Progenitor cell of endocrine pancreas (in vitro differentiated cells): ENCODE results near the gene CCDC78. TPM values are rescaled to one million over a fixed set of nuclear protein-coding genes. Genes with fewer than 3 reads are reported as not detected.
"Not testable (repeated sequence)": the region's sequence is repeated elsewhere in the genome, so short reads cannot be mapped to it uniquely, and the experiment has no call there.

Experiments
- DNase-seq: peaks from one replicate; pipeline ENCODE4 v3.0.0; 2021; ENCODE audit warnings: low spot score; ENCODE audit not compliant: unreplicated experiment
- H3K27ac Mint-ChIP-seq: 2 replicates; pipeline ENCODE4 v1.8.0; 2021; ENCODE audit warnings: mild to moderate bottlenecking, moderate library complexity, mixed read lengths
- H3K27me3 Mint-ChIP-seq: 2 replicates; pipeline ENCODE4 v1.8.0; 2021; ENCODE audit warnings: mixed read lengths
- H3K36me3 Mint-ChIP-seq: 2 replicates; pipeline ENCODE4 v1.8.0; 2022; ENCODE audit warnings: mixed read lengths; ENCODE audit not compliant: insufficient read depth
- H3K4me1 Mint-ChIP-seq: 2 replicates; pipeline ENCODE4 v1.8.0; 2021; ENCODE audit warnings: low read depth, mixed read lengths
- H3K4me3 Mint-ChIP-seq: 2 replicates; pipeline ENCODE4 v1.8.0; 2021; ENCODE audit warnings: low read depth, mild to moderate bottlenecking, moderate library complexity, mixed read lengths
- H3K9me3 Mint-ChIP-seq: 2 replicates; pipeline ENCODE4 v1.8.0; 2021; ENCODE audit warnings: low read depth, mixed read lengths
- total RNA-seq: library from RNA; stranded (reverse); gene quantifications from 2 replicates; pipeline ENCODE4 v1.2.1, GENCODE V29; 2021
- TF ChIP-seq, protein P1 (sequence below): fragments of 200-600 bp; sonication (generic); IDR thresholded peaks from one replicate; pipeline ENCODE4 v1.5.0; 2021; ENCODE audit warnings: antibody characterized with exemption, mild to moderate bottlenecking; ENCODE audit not compliant: unreplicated experiment

Gene CCDC78
- total RNA-seq, 1 donor from 2014 or later, result 3.2 TPM

DNA sequence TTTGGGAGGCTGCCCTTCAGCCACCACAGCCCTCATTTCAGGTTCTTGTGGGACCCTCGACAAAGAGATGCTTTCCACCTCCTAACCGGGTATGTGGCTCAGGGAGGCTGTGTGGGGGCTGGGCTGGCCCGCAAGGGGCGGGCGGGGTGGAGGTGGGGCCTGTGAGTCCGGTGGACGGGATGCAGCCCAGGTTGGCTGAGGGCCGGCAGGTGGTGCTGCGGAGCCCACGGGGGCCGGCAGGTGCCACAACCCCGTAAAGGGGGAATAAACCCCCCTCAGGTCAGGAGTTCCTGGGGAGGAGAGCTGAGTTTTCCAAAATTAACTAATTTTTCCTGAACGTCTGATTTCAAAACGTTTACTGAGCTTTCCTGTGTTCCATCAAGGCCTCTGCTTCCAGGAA, 19.5 kb upstream of the CCDC78 start:
- peak; percentile 53 for DNase-seq
- H3K4me3 Mint-ChIP-seq, result no peak overlapping the region
- H3K4me1 Mint-ChIP-seq, result no peaks in the 10 kb centered on the region
- H3K27me3 Mint-ChIP-seq, result peaks cover 5% of the 10 kb centered on the region
- H3K36me3 Mint-ChIP-seq, result no peaks in the 10 kb centered on the region
- TF ChIP-seq, protein P1, sequence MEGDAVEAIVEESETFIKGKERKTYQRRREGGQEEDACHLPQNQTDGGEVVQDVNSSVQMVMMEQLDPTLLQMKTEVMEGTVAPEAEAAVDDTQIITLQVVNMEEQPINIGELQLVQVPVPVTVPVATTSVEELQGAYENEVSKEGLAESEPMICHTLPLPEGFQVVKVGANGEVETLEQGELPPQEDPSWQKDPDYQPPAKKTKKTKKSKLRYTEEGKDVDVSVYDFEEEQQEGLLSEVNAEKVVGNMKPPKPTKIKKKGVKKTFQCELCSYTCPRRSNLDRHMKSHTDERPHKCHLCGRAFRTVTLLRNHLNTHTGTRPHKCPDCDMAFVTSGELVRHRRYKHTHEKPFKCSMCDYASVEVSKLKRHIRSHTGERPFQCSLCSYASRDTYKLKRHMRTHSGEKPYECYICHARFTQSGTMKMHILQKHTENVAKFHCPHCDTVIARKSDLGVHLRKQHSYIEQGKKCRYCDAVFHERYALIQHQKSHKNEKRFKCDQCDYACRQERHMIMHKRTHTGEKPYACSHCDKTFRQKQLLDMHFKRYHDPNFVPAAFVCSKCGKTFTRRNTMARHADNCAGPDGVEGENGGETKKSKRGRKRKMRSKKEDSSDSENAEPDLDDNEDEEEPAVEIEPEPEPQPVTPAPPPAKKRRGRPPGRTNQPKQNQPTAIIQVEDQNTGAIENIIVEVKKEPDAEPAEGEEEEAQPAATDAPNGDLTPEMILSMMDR, result peak; percentile 77
- H3K9me3 Mint-ChIP-seq, result no peaks in the 10 kb centered on the region
- no peak overlapping the region for H3K27ac Mint-ChIP-seq

DNA sequence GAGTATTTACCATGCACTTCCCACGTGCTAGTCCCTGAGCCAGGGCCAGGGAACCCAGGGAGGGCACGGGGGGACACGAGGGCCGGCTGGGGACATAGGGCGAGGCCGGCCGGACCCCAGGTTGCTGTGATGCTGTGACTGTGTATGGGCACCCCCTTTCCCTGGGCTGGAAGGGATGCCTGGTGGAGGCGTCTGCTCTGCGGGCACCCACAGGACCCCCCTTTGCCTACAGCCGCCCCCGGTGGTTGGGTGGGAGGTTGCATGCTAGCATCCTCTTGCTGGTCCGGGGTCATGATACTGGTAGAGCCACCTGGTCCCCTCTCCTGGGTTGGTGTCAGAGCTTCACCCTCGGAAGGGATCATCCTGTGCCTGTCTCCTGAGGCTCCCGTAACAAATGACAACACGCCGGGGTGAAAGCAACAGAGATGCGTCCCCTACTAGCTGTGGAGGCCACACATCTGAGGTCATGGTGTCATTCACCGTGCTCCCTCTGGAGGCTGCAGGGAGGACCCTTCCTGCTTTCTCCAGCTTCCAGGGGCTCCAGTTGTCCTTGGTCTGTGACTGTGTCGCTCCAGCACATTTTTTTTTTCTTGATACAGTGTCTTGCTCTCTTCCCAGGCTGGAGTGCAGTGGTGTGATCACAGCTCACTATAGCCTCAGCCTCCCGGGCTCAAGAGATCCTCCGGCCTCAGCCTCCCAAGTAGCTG, 17.7 kb upstream of the CCDC78 start:
- no peak for DNase-seq
- peaks cover 3% of the 10 kb centered on the region for H3K4me1 Mint-ChIP-seq
- TF ChIP-seq, protein P1, result peak; percentile 33
- H3K36me3 Mint-ChIP-seq, result no peaks in the 10 kb centered on the region
- no peaks in the 10 kb centered on the region for H3K9me3 Mint-ChIP-seq
- no peak overlapping the region for H3K4me3 Mint-ChIP-seq
- H3K27ac Mint-ChIP-seq, result no peak overlapping the region
- no peaks in the 10 kb centered on the region for H3K27me3 Mint-ChIP-seq

DNA sequence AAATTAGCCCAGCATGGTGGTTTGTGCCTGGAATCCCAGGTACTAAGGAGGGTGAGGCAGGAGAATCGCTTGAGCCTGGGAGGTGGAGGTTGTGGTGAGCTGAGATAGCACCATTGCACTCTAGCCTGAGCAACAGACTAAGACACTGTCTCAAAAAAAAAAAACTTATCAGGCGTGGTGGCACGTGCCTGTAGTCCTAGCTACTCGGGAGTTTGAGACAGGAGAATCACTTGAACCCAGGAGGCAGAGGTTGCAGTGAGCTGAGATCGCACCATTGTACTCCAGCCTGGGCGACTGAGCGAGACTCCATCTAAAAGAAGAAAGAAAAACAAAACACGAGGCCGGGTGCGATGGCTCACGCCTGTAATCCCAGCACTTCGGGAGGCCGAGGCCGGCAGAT, 16.7 kb upstream of the CCDC78 start:
- H3K27me3 Mint-ChIP-seq, H3K36me3 Mint-ChIP-seq, H3K9me3 Mint-ChIP-seq, DNase-seq, H3K4me3 Mint-ChIP-seq, H3K4me1 Mint-ChIP-seq: not testable (repeated sequence)
- peak overlapping the region; percentile 33 for H3K27ac Mint-ChIP-seq

DNA sequence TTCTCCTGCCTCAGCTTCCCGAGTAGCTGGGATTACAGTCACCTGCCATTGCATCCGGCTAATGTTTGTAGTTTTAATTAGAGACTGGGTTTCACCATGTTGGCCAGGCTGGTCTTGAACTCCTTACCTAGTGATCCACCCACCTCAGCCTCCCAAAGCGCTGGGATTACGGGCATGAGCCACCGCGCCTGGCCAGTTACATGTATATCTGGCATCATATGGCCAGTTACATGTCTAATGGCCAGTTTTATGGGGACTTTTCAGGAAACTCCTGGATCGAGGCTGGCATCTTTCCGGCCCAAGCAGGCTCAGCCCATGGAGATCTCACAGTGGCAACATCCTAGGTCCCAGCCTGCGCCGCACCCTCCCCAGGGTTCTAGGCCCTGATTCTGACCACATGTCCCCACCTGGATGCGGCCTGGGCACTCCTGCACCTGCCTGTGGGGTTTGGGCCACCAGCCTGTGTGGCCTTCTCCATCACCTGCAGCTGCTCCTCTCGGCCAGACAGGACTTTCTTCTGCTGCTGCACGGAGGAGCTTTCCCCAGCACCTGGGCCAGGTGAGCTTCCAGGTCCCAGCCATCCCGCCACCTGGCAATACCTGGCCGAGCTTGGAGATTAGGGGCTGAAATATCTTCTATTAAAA, 15.9 kb upstream of the CCDC78 start:
- H3K9me3 Mint-ChIP-seq, result no peaks in the 10 kb centered on the region
- TF ChIP-seq, protein P1, result no peak
- no peaks in the 10 kb centered on the region for H3K27me3 Mint-ChIP-seq
- peaks cover 3% of the 10 kb centered on the region for H3K4me1 Mint-ChIP-seq
- H3K27ac Mint-ChIP-seq, result no peak overlapping the region
- H3K36me3 Mint-ChIP-seq, result peaks cover 2% of the 10 kb centered on the region
- DNase-seq, result no peak
- H3K4me3 Mint-ChIP-seq, result peak overlapping the region; percentile 80

DNA sequence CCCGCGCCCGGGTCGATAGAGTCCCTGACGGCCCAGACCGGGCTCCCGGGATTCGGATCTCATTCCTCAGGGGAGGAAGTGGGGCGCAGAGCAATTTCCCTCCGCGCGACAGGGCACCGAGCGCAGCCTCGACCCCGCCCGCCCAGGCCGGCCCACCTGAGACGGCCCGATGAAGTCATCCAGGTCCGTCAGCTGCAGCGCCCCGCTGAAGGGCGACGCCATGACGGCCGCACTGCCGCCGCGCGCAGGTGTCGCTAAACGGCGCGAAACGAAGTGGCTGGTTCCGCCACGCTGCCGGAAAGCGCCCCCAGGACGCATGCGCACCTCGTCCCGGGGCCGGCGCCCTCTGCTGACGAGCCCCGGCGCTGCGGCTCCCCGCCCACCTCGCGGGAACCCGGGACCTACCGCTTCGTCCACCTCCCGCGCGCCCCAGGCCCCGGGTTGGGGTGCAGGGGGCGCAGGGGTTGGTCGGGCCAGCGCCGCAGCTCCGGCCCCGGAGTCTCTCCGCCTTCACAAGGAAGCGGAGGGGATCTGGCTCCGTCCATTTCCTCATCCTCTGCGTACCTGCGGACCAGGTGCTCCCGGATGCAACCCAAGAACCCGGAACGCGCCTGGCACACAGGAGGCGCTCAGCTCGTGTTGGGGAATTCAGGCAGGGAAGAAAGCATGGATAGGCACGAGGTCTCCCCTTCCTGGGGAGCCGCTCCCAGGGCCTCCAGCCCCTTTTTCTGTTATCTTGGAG, 14.7 kb upstream of the CCDC78 start, which contains the start of gene CIAO3:
CIAO3 (minus strand) TSS at position 234 of the 742 bp plus-strand sequence; CDS start at position 222, 12 bp downstream.
- DNase-seq, result peak; percentile 93
- TF ChIP-seq, protein P1, result peak; percentile 90
- peaks cover 4% of the 10 kb centered on the region for H3K36me3 Mint-ChIP-seq
- no peaks in the 10 kb centered on the region for H3K27me3 Mint-ChIP-seq
- peaks cover 3% of the 10 kb centered on the region for H3K4me1 Mint-ChIP-seq
- H3K27ac Mint-ChIP-seq, result peak within 1 kb of the TSS; percentile 93
- H3K9me3 Mint-ChIP-seq, result no peaks in the 10 kb centered on the region
- H3K4me3 Mint-ChIP-seq, result peak within 1 kb of the TSS; percentile 80
